ENCODE data around the gene C4BPA. TPM values are rescaled to one million over a fixed set of nuclear protein-coding genes. Genes with fewer than 3 reads are reported as not detected.

The C4BPA gene
- polyA plus RNA-seq, 1 of the 3 experiments (the other 2 are of a cell fraction) = not detected

DNA sequence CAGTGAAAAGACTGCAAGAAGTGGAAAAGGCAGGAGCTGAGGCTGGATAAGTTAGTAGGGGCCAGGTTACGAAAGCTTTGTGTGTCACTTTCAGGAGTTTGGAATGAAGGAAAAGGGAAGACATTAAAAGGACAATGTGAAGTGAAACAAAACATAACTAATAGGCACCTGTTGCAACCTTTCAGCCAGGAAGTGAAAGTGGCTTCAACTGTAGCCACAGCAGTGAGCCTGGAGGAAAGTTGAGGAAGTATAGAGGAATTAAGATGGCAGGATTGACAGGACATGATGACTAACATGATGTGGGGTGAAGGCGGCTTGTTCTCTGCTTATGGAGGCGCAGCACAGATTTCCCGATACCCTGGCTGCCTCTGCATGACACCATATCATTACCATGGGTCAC, 68.9 kb downstream of the C4BPA start:
- no peak for DNase-seq
- POLR2A ChIA-PET = no interaction called here

More for the DNA sequence above, 68.9 kb downstream of the C4BPA start:
- no peak overlapping the region for H3K4me2 ChIP-seq
- CTCF ChIA-PET = no interaction called here
- H3K27ac ChIP-seq (ENCODE audit: low read depth in 2 of 2, low read length in 1 of 2) = no peak overlapping the region
- H3K9me2 ChIP-seq = no peaks in the 10 kb centered on the region
- H3K36me3 ChIP-seq (replicated peaks in 1 of 2; ENCODE audit: control insufficient read depth in 1 of 2, insufficient read depth in 2 of 2, low read length in 1 of 2) = no peaks in the 10 kb centered on the region
- no peaks in the 10 kb centered on the region for H3F3A ChIP-seq (replicated peaks; ENCODE audit: insufficient read depth)
- H3K9ac ChIP-seq = no peak overlapping the region
- no peaks in the 10 kb centered on the region for H3K27me3 ChIP-seq (ENCODE audit: insufficient read depth)
- no peak overlapping the region for H2AFZ ChIP-seq (ENCODE audit: low read depth)
- 13% methylated on average over 4 of the region's 4 CpGs for WGBS (ENCODE audit: low lambda C conversion rate)
- H3K9me3 ChIP-seq = no peaks in the 10 kb centered on the region; the same call in 1 of the 2 replicates
- H4K20me1 ChIP-seq (ENCODE audit: insufficient read depth) = no peaks in the 10 kb centered on the region
- H3K4me1 ChIP-seq (ENCODE audit: control insufficient read depth in 1 of 2, insufficient read depth in 2 of 2, low read depth in 1 of 2, low read length in 1 of 2) = no peaks in the 10 kb centered on the region
- TF ChIP-seq RXRA (IDR thresholded peaks at IDR 0.05; ENCODE audit: borderline replicate concordance, low read depth) = no peak
- no peak for TF ChIP-seq FOSL2 (IDR thresholded peaks at IDR 0.05; ENCODE audit: borderline replicate concordance, low read depth)
- TF ChIP-seq, protein P1, sequence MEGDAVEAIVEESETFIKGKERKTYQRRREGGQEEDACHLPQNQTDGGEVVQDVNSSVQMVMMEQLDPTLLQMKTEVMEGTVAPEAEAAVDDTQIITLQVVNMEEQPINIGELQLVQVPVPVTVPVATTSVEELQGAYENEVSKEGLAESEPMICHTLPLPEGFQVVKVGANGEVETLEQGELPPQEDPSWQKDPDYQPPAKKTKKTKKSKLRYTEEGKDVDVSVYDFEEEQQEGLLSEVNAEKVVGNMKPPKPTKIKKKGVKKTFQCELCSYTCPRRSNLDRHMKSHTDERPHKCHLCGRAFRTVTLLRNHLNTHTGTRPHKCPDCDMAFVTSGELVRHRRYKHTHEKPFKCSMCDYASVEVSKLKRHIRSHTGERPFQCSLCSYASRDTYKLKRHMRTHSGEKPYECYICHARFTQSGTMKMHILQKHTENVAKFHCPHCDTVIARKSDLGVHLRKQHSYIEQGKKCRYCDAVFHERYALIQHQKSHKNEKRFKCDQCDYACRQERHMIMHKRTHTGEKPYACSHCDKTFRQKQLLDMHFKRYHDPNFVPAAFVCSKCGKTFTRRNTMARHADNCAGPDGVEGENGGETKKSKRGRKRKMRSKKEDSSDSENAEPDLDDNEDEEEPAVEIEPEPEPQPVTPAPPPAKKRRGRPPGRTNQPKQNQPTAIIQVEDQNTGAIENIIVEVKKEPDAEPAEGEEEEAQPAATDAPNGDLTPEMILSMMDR (IDR thresholded peaks at IDR 0.05) = no peak
- no peak for TF ChIP-seq TEAD4 (IDR thresholded peaks at IDR 0.05; ENCODE audit: borderline replicate concordance, insufficient read depth)
- TF ChIP-seq, protein P2, sequence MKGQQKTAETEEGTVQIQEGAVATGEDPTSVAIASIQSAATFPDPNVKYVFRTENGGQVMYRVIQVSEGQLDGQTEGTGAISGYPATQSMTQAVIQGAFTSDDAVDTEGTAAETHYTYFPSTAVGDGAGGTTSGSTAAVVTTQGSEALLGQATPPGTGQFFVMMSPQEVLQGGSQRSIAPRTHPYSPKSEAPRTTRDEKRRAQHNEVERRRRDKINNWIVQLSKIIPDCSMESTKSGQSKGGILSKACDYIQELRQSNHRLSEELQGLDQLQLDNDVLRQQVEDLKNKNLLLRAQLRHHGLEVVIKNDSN (IDR thresholded peaks at IDR 0.05; ENCODE audit: borderline replicate concordance, low read depth) = no peak
- TF ChIP-seq, protein P3, sequence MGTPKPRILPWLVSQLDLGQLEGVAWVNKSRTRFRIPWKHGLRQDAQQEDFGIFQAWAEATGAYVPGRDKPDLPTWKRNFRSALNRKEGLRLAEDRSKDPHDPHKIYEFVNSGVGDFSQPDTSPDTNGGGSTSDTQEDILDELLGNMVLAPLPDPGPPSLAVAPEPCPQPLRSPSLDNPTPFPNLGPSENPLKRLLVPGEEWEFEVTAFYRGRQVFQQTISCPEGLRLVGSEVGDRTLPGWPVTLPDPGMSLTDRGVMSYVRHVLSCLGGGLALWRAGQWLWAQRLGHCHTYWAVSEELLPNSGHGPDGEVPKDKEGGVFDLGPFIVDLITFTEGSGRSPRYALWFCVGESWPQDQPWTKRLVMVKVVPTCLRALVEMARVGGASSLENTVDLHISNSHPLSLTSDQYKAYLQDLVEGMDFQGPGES (IDR thresholded peaks at IDR 0.05; ENCODE audit: low read depth, low read length) = no peak
- TF ChIP-seq, protein P4, sequence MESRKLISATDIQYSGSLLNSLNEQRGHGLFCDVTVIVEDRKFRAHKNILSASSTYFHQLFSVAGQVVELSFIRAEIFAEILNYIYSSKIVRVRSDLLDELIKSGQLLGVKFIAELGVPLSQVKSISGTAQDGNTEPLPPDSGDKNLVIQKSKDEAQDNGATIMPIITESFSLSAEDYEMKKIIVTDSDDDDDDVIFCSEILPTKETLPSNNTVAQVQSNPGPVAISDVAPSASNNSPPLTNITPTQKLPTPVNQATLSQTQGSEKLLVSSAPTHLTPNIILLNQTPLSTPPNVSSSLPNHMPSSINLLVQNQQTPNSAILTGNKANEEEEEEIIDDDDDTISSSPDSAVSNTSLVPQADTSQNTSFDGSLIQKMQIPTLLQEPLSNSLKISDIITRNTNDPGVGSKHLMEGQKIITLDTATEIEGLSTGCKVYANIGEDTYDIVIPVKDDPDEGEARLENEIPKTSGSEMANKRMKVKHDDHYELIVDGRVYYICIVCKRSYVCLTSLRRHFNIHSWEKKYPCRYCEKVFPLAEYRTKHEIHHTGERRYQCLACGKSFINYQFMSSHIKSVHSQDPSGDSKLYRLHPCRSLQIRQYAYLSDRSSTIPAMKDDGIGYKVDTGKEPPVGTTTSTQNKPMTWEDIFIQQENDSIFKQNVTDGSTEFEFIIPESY (IDR thresholded peaks at IDR 0.05; ENCODE audit: borderline replicate concordance, low read depth) = no peak
- TF ChIP-seq EZH2phosphoT487 (IDR thresholded peaks at IDR 0.05; ENCODE audit: borderline replicate concordance, low read depth) = no peak
- no peak for TF ChIP-seq ELF1 (IDR thresholded peaks at IDR 0.05)
- TF ChIP-seq RAD21 (IDR thresholded peaks at IDR 0.05; ENCODE audit: low read length) = no peak
- no peak for TF ChIP-seq RFX5 (IDR thresholded peaks at IDR 0.05; ENCODE audit: low read length)
- no peak for TF ChIP-seq TAF1 (IDR thresholded peaks at IDR 0.05; ENCODE audit: borderline replicate concordance, low read depth, low read length)
- TF ChIP-seq NFIC (IDR thresholded peaks at IDR 0.05; ENCODE audit: borderline replicate concordance) = no peak
- TF ChIP-seq, protein P5, sequence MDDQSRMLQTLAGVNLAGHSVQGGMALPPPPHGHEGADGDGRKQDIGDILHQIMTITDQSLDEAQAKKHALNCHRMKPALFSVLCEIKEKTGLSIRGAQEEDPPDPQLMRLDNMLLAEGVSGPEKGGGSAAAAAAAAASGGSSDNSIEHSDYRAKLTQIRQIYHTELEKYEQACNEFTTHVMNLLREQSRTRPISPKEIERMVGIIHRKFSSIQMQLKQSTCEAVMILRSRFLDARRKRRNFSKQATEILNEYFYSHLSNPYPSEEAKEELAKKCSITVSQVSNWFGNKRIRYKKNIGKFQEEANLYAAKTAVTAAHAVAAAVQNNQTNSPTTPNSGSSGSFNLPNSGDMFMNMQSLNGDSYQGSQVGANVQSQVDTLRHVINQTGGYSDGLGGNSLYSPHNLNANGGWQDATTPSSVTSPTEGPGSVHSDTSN (IDR thresholded peaks at IDR 0.05) = no peak
- TF ChIP-seq EP300 (IDR thresholded peaks at IDR 0.05; ENCODE audit: borderline replicate concordance in 1 of 2, low read depth in 1 of 2, low read length in 1 of 2) = no peak
- TF ChIP-seq YY1 (IDR thresholded peaks at IDR 0.05; ENCODE audit: low read depth) = no peak
- no peak overlapping the region for H3K4me3 ChIP-seq (ENCODE audit: low read depth in 2 of 2, low read length in 1 of 2)
- H3K79me2 ChIP-seq (ENCODE audit: insufficient read depth) = no peaks in the 10 kb centered on the region
